ENCODE measurements around the gene FOSL1. TPM values are rescaled to one million over a fixed set of nuclear protein-coding genes. Genes with fewer than 3 reads are reported as not detected.

Gene FOSL1
- total RNA-seq, 1 experiment from 2014 or later, result 20.5 TPM

DNA sequence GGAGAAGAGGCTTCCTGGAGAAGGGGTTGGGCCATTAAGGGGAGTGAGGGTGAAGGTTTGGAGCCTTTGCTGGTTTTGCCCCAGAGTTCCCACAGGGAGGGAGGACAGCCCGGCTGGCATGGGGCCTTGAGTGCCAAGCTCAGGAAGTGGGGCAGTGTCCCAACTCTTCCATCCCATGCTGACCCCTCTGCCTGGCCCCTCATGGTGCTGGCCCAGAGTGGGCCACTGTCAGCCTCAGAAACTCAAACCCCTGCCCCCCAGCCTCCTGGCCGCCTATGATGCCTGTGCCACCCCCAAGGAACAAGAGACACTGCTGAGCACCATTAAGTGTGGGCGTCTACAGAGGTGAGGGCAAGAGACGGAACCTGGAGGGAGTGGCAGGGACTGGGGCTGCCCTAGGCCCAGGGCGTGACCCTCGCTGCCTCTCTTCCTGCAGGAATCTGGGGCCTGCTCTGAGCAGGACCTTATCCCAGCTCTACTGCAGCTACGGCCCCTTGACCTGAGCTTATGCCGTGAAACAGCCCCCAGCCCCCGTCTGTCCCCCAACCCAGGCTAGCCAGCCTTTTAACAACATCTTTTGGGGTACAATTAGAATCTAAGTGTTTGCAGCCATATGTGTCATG is 34.5 kb downstream of the FOSL1 start:
- TF ChIP-seq, protein P1, sequence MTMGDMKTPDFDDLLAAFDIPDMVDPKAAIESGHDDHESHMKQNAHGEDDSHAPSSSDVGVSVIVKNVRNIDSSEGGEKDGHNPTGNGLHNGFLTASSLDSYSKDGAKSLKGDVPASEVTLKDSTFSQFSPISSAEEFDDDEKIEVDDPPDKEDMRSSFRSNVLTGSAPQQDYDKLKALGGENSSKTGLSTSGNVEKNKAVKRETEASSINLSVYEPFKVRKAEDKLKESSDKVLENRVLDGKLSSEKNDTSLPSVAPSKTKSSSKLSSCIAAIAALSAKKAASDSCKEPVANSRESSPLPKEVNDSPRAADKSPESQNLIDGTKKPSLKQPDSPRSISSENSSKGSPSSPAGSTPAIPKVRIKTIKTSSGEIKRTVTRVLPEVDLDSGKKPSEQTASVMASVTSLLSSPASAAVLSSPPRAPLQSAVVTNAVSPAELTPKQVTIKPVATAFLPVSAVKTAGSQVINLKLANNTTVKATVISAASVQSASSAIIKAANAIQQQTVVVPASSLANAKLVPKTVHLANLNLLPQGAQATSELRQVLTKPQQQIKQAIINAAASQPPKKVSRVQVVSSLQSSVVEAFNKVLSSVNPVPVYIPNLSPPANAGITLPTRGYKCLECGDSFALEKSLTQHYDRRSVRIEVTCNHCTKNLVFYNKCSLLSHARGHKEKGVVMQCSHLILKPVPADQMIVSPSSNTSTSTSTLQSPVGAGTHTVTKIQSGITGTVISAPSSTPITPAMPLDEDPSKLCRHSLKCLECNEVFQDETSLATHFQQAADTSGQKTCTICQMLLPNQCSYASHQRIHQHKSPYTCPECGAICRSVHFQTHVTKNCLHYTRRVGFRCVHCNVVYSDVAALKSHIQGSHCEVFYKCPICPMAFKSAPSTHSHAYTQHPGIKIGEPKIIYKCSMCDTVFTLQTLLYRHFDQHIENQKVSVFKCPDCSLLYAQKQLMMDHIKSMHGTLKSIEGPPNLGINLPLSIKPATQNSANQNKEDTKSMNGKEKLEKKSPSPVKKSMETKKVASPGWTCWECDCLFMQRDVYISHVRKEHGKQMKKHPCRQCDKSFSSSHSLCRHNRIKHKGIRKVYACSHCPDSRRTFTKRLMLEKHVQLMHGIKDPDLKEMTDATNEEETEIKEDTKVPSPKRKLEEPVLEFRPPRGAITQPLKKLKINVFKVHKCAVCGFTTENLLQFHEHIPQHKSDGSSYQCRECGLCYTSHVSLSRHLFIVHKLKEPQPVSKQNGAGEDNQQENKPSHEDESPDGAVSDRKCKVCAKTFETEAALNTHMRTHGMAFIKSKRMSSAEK (CRISPR knock-in tag; IDR thresholded peaks at IDR 0.05; ENCODE audit: borderline replicate concordance), result no peak
- TF ChIP-seq, protein P2, sequence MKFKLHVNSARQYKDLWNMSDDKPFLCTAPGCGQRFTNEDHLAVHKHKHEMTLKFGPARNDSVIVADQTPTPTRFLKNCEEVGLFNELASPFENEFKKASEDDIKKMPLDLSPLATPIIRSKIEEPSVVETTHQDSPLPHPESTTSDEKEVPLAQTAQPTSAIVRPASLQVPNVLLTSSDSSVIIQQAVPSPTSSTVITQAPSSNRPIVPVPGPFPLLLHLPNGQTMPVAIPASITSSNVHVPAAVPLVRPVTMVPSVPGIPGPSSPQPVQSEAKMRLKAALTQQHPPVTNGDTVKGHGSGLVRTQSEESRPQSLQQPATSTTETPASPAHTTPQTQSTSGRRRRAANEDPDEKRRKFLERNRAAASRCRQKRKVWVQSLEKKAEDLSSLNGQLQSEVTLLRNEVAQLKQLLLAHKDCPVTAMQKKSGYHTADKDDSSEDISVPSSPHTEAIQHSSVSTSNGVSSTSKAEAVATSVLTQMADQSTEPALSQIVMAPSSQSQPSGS (CRISPR knock-in tag; IDR thresholded peaks at IDR 0.05; ENCODE audit: borderline replicate concordance, low read depth), result no peak
- TF ChIP-seq, protein P3, sequence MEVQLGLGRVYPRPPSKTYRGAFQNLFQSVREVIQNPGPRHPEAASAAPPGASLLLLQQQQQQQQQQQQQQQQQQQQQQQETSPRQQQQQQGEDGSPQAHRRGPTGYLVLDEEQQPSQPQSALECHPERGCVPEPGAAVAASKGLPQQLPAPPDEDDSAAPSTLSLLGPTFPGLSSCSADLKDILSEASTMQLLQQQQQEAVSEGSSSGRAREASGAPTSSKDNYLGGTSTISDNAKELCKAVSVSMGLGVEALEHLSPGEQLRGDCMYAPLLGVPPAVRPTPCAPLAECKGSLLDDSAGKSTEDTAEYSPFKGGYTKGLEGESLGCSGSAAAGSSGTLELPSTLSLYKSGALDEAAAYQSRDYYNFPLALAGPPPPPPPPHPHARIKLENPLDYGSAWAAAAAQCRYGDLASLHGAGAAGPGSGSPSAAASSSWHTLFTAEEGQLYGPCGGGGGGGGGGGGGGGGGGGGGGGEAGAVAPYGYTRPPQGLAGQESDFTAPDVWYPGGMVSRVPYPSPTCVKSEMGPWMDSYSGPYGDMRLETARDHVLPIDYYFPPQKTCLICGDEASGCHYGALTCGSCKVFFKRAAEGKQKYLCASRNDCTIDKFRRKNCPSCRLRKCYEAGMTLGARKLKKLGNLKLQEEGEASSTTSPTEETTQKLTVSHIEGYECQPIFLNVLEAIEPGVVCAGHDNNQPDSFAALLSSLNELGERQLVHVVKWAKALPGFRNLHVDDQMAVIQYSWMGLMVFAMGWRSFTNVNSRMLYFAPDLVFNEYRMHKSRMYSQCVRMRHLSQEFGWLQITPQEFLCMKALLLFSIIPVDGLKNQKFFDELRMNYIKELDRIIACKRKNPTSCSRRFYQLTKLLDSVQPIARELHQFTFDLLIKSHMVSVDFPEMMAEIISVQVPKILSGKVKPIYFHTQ (CRISPR knock-in tag; IDR thresholded peaks at IDR 0.05), result no peak
- TF ChIP-seq ETV6 (CRISPR knock-in tag; IDR thresholded peaks at IDR 0.05), result no peak
- TF ChIP-seq, protein P4, sequence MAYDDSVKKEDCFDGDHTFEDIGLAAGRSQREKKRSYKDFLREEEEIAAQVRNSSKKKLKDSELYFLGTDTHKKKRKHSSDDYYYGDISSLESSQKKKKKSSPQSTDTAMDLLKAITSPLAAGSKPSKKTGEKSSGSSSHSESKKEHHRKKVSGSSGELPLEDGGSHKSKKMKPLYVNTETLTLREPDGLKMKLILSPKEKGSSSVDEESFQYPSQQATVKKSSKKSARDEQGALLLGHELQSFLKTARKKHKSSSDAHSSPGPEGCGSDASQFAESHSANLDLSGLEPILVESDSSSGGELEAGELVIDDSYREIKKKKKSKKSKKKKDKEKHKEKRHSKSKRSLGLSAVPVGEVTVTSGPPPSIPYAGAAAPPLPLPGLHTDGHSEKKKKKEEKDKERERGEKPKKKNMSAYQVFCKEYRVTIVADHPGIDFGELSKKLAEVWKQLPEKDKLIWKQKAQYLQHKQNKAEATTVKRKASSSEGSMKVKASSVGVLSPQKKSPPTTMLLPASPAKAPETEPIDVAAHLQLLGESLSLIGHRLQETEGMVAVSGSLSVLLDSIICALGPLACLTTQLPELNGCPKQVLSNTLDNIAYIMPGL (CRISPR knock-in tag; IDR thresholded peaks at IDR 0.05), result no peak
- no peak for TF ChIP-seq GRHL2 (CRISPR knock-in tag; IDR thresholded peaks at IDR 0.05; ENCODE audit: insufficient replicate concordance, severe bottlenecking)
- no peak for TF ChIP-seq ZBTB21 (CRISPR knock-in tag; IDR thresholded peaks at IDR 0.05; ENCODE audit: borderline replicate concordance)
- TF ChIP-seq IRF2 (CRISPR knock-in tag; IDR thresholded peaks at IDR 0.05; ENCODE audit: borderline replicate concordance, low read depth), result no peak
- no peak for TF ChIP-seq SMAD4 (CRISPR knock-in tag; IDR thresholded peaks at IDR 0.05)
- no peak for TF ChIP-seq NR2C2 (CRISPR knock-in tag; IDR thresholded peaks at IDR 0.05)
- TF ChIP-seq, protein P5, sequence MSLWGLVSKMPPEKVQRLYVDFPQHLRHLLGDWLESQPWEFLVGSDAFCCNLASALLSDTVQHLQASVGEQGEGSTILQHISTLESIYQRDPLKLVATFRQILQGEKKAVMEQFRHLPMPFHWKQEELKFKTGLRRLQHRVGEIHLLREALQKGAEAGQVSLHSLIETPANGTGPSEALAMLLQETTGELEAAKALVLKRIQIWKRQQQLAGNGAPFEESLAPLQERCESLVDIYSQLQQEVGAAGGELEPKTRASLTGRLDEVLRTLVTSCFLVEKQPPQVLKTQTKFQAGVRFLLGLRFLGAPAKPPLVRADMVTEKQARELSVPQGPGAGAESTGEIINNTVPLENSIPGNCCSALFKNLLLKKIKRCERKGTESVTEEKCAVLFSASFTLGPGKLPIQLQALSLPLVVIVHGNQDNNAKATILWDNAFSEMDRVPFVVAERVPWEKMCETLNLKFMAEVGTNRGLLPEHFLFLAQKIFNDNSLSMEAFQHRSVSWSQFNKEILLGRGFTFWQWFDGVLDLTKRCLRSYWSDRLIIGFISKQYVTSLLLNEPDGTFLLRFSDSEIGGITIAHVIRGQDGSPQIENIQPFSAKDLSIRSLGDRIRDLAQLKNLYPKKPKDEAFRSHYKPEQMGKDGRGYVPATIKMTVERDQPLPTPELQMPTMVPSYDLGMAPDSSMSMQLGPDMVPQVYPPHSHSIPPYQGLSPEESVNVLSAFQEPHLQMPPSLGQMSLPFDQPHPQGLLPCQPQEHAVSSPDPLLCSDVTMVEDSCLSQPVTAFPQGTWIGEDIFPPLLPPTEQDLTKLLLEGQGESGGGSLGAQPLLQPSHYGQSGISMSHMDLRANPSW (CRISPR knock-in tag; conservative IDR thresholded peaks at IDR 0.05; ENCODE audit: low read depth), result no peak
- TF ChIP-seq FOXP1 (CRISPR knock-in tag; IDR thresholded peaks at IDR 0.05; ENCODE audit: borderline replicate concordance), result no peak
- TF ChIP-seq, protein P6, sequence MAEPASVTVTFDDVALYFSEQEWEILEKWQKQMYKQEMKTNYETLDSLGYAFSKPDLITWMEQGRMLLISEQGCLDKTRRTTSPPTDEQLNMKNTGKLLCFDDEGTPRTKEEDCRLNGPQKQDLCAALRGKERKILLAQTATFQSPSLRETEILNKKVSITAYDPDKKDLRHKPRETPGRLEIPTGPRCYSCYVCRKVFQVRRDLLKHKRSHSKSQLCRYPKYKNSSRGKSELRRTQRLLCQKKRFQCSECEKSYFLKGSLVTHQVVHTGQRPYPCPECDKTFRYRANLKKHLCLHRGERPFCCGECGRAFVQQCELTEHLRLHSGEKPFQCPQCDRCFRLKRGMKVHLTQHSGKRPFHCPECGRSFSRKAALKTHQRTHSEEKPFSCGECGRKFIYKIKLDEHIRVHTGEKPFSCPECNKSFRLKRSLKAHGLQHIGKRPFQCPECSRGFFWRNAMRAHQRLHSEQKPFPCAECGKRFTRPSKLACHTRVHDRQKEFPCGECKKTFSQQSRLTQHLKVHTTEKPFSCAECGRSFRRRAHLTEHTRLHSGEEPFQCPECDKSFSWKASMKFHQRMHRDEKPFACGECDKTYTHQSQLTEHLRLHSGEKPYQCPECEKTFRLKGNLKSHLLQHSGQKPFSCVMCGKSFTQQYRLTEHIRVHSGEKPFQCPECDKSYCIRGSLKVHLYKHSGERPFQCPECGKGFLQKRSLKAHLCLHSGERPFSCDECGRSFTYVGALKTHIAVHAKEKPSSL (CRISPR knock-in tag; conservative IDR thresholded peaks at IDR 0.05), result no peak
- TF ChIP-seq NFATC4 (CRISPR knock-in tag; IDR thresholded peaks at IDR 0.05), result no peak
- TF ChIP-seq NFE2L1 (CRISPR knock-in tag; IDR thresholded peaks at IDR 0.05), result no peak
- ATAC-seq (no peak), DNase-seq (ENCODE audit: low spot score) (no peak)
- H3K27ac Mint-ChIP-seq, result no peak overlapping the region
- peaks cover 19% of the 10 kb centered on the region for H3K4me1 Mint-ChIP-seq
- peaks cover 20% of the 10 kb centered on the region for H3K36me3 Mint-ChIP-seq
- H3K27me3 Mint-ChIP-seq (ENCODE audit: low read depth), result peaks cover 26% of the 10 kb centered on the region
- no peak overlapping the region for H3K4me3 Mint-ChIP-seq
- H3K9me3 Mint-ChIP-seq, result no peaks in the 10 kb centered on the region
- POLR2A ChIA-PET, result no interaction called here
- CTCF ChIA-PET, result interaction anchor here (16.6 kb wide), 1 partner anchor 24 kb away, joined by 539 read pairs; the partner anchor contains the start of genes CCDC85B and FIBP
